OCI-LY3 (cell line): Measurements from ENCODE around the gene FHOD3.

ENCODE experiments used
- H2AFZ ChIP-seq: fragments of 200-600, 300-600 bp; shearing (Covaris generic); 2 replicates; pipeline ENCODE4 v1.6.0; 2014; ENCODE audit warnings: antibody characterized with exemption, low read depth, low read length
- H3K27ac ChIP-seq: fragments of 200-600, 300-600 bp; sonication (generic); 2 replicates; pipeline ENCODE4 v1.5.1; 2014; ENCODE audit warnings: mild to moderate bottlenecking, low read length, moderate library complexity, mixed read lengths
- H3K27me3 ChIP-seq: fragments of 200-600, 300-600 bp; sonication (generic); 2 replicates; pipeline ENCODE4 v1.6.1; 2014; ENCODE audit warnings: low read depth, low read length, mixed read lengths
- H3K36me3 ChIP-seq: fragments of 200-600, 300-600 bp; sonication (generic); replicated peaks from 2 replicates; pipeline ENCODE3; 2014; ENCODE audit warnings: low read depth, low read length, mixed read lengths
- H3K4me1 ChIP-seq: fragments of 300-600, 200-600 bp; sonication (generic); 2 replicates; pipeline ENCODE4 v1.6.1; 2014; ENCODE audit warnings: low read length, mixed read lengths
- H3K4me2 ChIP-seq: fragments of 200-600, 300-600 bp; sonication (generic); 2 replicates; pipeline ENCODE4 v1.6.1; 2014; ENCODE audit warnings: low read length, mixed read lengths
- H3K4me3 ChIP-seq: fragments of 300-600, 200-600 bp; sonication (generic); 2 replicates; pipeline ENCODE4 v1.5.1; 2014; ENCODE audit warnings: antibody characterized with exemption, mild to moderate bottlenecking, low read length, moderate library complexity
- H3K79me2 ChIP-seq: fragments of 300-600, 200-600 bp; shearing (Covaris generic); 2 replicates; pipeline ENCODE4 v1.6.1; 2014; ENCODE audit warnings: mild to moderate bottlenecking, low read length, mixed read lengths
- H3K9ac ChIP-seq: fragments of 300-600, 200-600 bp; shearing (Covaris generic); 2 replicates; pipeline ENCODE4 v1.6.0; 2014; ENCODE audit warnings: mild to moderate bottlenecking, low read length, moderate library complexity
- H3K9me3 ChIP-seq: fragments of 200-600, 300-600 bp; shearing (Covaris generic); 2 replicates; pipeline ENCODE4 v1.6.1; 2014; ENCODE audit warnings: low read length, mixed read lengths; ENCODE audit not compliant: insufficient read depth
- H4K20me1 ChIP-seq: fragments of 200-600, 300-600 bp; sonication (generic); 2 replicates; pipeline ENCODE4 v1.6.1; 2016; ENCODE audit warnings: low read length, mixed read lengths; ENCODE audit not compliant: insufficient read depth
- CTCF ChIP-seq: fragments of 200-600, 300-600 bp; sonication (generic); IDR thresholded peaks from 2 replicates; pipeline ENCODE4 v1.5.1; 2014; ENCODE audit warnings: antibody characterized with exemption, low read length, low read depth
- EZH2phosphoT487 ChIP-seq: fragments of 200-600 bp; shearing (Covaris generic); IDR thresholded peaks from 2 replicates; pipeline ENCODE4 v1.6.1; 2018; ENCODE audit warnings: antibody characterized with exemption, mixed run types, low read depth

Gene FHOD3

GRCh38 chr18:36736094-36736493, 438.6 kb downstream of the FHOD3 start:
- peaks cover 9% of the 10 kb centered on the region for H3K4me1 ChIP-seq
- H2AFZ ChIP-seq = no peak overlapping the region
- H3K4me2 ChIP-seq = no peak overlapping the region
- H3K4me3 ChIP-seq = no peak overlapping the region
- TF ChIP-seq CTCF (no peak), EZH2phosphoT487 (no peak)
- no peaks in the 10 kb centered on the region for H3K36me3 ChIP-seq
- H3K27ac ChIP-seq = no peak overlapping the region
- no peaks in the 10 kb centered on the region for H4K20me1 ChIP-seq
- H3K27me3 ChIP-seq = no peaks in the 10 kb centered on the region
- H3K9me3 ChIP-seq = 0 out of 2 replicates have a peak, but pooled peaks cover 3% of the 10 kb centered on the region
- no peaks in the 10 kb centered on the region for H3K79me2 ChIP-seq
- no peak overlapping the region for H3K9ac ChIP-seq

GRCh38 chr18:36737316-36737715, 439.8 kb downstream of the FHOD3 start:
- peaks cover 9% of the 10 kb centered on the region for H3K4me1 ChIP-seq
- TF ChIP-seq EZH2phosphoT487 (no peak), CTCF (no peak)
- no peak overlapping the region for H3K4me3 ChIP-seq
- H2AFZ ChIP-seq = no peak overlapping the region
- H3K36me3 ChIP-seq = no peaks in the 10 kb centered on the region
- H3K27ac ChIP-seq = no peak overlapping the region
- no peaks in the 10 kb centered on the region for H4K20me1 ChIP-seq
- H3K9me3 ChIP-seq = 0 out of 2 replicates have a peak, but pooled peaks cover 3% of the 10 kb centered on the region
- H3K79me2 ChIP-seq = no peaks in the 10 kb centered on the region
- no peaks in the 10 kb centered on the region for H3K27me3 ChIP-seq
- no peak overlapping the region for H3K4me2 ChIP-seq
- H3K9ac ChIP-seq = no peak overlapping the region

- Histone ChIP-seq H3K27ac (no peak overlapping the region), H3K4me2 (no peak overlapping the region), H4K20me1 (no peaks in the 10 kb centered on the region), H3K27me3 (no peaks in the 10 kb centered on the region), H3K9ac (no peak overlapping the region), H3K4me3 (no peak overlapping the region), H3K4me1 (no peaks in the 10 kb centered on the region), H3K79me2 (no peaks in the 10 kb centered on the region), H2AFZ (no peak overlapping the region), H3K9me3 (no peaks in the 10 kb centered on the region), H3K36me3 (no peaks in the 10 kb centered on the region)
- no peak for TF ChIP-seq CTCF
- no peak for TF ChIP-seq EZH2phosphoT487
Measured at GRCh38 chr18:36744261-36744876, 446.9 kb downstream of the FHOD3 start.

- H3K4me3 ChIP-seq = no peak overlapping the region
- H3K9ac ChIP-seq = no peak overlapping the region
- no peaks in the 10 kb centered on the region for H3K27me3 ChIP-seq
- H3K4me2 ChIP-seq = no peak overlapping the region
- no peak overlapping the region for H2AFZ ChIP-seq
- no peaks in the 10 kb centered on the region for H4K20me1 ChIP-seq
- H3K79me2 ChIP-seq = no peaks in the 10 kb centered on the region
- TF ChIP-seq CTCF (no peak), EZH2phosphoT487 (no peak)
- no peaks in the 10 kb centered on the region for H3K9me3 ChIP-seq
- no peak overlapping the region for H3K27ac ChIP-seq
- H3K36me3 ChIP-seq = no peaks in the 10 kb centered on the region
- no peaks in the 10 kb centered on the region for H3K4me1 ChIP-seq
Measured at GRCh38 chr18:36745219-36745975, 447.9 kb downstream of the FHOD3 start.
